ENCODE data around the gene COL25A1.

- TF ChIP-seq POLR2A (IDR thresholded peaks at IDR 0.05; ENCODE audit: low read depth, low read length) (no peak), POLR2AphosphoS5 (IDR thresholded peaks at IDR 0.05; ENCODE audit: low read depth, low read length) (no peak)
Measured at GRCh38 chr4:109185548-109185947, 116.9 kb downstream of the COL25A1 start.

Measured in GM12892 (cell line).